HUES48 (cell line): ENCODE measurements around the gene UPK2.
"Not testable (repeated sequence)": the region's sequence is repeated elsewhere in the genome, so short reads cannot be mapped to it uniquely, and the experiment has no call there.

Experiments
- H3K27ac ChIP-seq: one replicate; pipeline ENCODE4 v1.7.0; 2013; ENCODE audit warnings: low read depth, low read length, inconsistent platforms
- H3K27me3 ChIP-seq: 2 replicates; pipeline ENCODE4 v1.6.1; 2013; ENCODE audit warnings: mild to moderate bottlenecking, low read length; ENCODE audit not compliant: control insufficient read depth, insufficient read depth
- H3K36me3 ChIP-seq: 2 replicates; pipeline ENCODE4 v1.6.1; 2013; ENCODE audit warnings: low read length; ENCODE audit not compliant: control insufficient read depth, insufficient read depth
- H3K4me1 ChIP-seq: 2 replicates; pipeline ENCODE4 v1.6.1; 2013; ENCODE audit warnings: mild to moderate bottlenecking, low read length; ENCODE audit not compliant: control insufficient read depth, insufficient read depth
- H3K4me3 ChIP-seq: 2 replicates; pipeline ENCODE4 v1.5.1; 2013; ENCODE audit warnings: mild to moderate bottlenecking, low read depth, low read length
- H3K9ac ChIP-seq: 2 replicates; pipeline ENCODE4 v1.6.1; 2013; ENCODE audit warnings: mild to moderate bottlenecking, low read depth, low read length, moderate library complexity
- H3K9me3 ChIP-seq: 2 replicates; pipeline ENCODE4 v1.6.1; 2013; ENCODE audit warnings: low read length; ENCODE audit not compliant: control insufficient read depth, insufficient read depth

UPK2 gene

GRCh38 chr11:118948000-118948399 is 8.1 kb upstream of the UPK2 start:
- Histone ChIP-seq H3K27ac (no peak overlapping the region), H3K27me3 (0 out of 2 replicates have a peak, but pooled peaks cover under 1% of the 10 kb centered on the region), H3K9me3 (no peaks in the 10 kb centered on the region), H3K4me3 (no peak overlapping the region), H3K4me1 (no peaks in the 10 kb centered on the region), H3K36me3 (no peaks in the 10 kb centered on the region), H3K9ac (no peak overlapping the region)

GRCh38 chr11:118953265-118953664 is 2.8 kb upstream of the UPK2 start:
- Histone ChIP-seq H3K9ac (no peak overlapping the region), H3K27ac (no peak overlapping the region), H3K27me3 (0 out of 2 replicates have a peak, but pooled peaks cover 4% of the 10 kb centered on the region), H3K36me3 (no peaks in the 10 kb centered on the region), H3K4me3 (no peak overlapping the region), H3K4me1 (no peaks in the 10 kb centered on the region), H3K9me3 (no peaks in the 10 kb centered on the region)

- not testable (repeated sequence) for H3K9ac ChIP-seq, H3K4me3 ChIP-seq, H3K9me3 ChIP-seq, H3K4me1 ChIP-seq, H3K36me3 ChIP-seq, H3K27me3 ChIP-seq, H3K27ac ChIP-seq
These were observed 2.1 kb upstream of the UPK2 start for GRCh38 chr11:118953976-118954375.

GRCh38 chr11:118956847-118957469 is 860 bp downstream of the UPK2 start:
- H3K4me3 ChIP-seq = no peak overlapping the region
- no peak overlapping the region for H3K27ac ChIP-seq
- H3K27me3 ChIP-seq = 0 out of 2 replicates have a peak, but pooled peaks cover 4% of the 10 kb centered on the region
- H3K36me3 ChIP-seq = no peaks in the 10 kb centered on the region
- no peaks in the 10 kb centered on the region for H3K9me3 ChIP-seq
- H3K9ac ChIP-seq = no peak overlapping the region
- H3K4me1 ChIP-seq = no peaks in the 10 kb centered on the region

GRCh38 chr11:118957549-118957948 is 1.5 kb downstream of the UPK2 start:
- Histone ChIP-seq H3K9ac (no peak overlapping the region), H3K4me1 (no peaks in the 10 kb centered on the region), H3K27ac (no peak overlapping the region), H3K36me3 (no peaks in the 10 kb centered on the region), H3K9me3 (no peaks in the 10 kb centered on the region), H3K4me3 (no peak overlapping the region), H3K27me3 (0 out of 2 replicates have a peak, but pooled peaks cover 4% of the 10 kb centered on the region)

GRCh38 chr11:118957968-118958367 is 1.9 kb downstream of the UPK2 start:
- no peaks in the 10 kb centered on the region for H3K9me3 ChIP-seq
- no peaks in the 10 kb centered on the region for H3K36me3 ChIP-seq
- no peak overlapping the region for H3K27ac ChIP-seq
- 0 out of 2 replicates have a peak, but pooled peaks cover 3% of the 10 kb centered on the region for H3K27me3 ChIP-seq
- no peak overlapping the region for H3K9ac ChIP-seq
- H3K4me3 ChIP-seq = no peak overlapping the region
- no peaks in the 10 kb centered on the region for H3K4me1 ChIP-seq

- no peak overlapping the region for H3K4me3 ChIP-seq
- H3K27ac ChIP-seq = no peak overlapping the region
- H3K9me3 ChIP-seq = no peaks in the 10 kb centered on the region
- no peaks in the 10 kb centered on the region for H3K27me3 ChIP-seq
- H3K4me1 ChIP-seq = no peaks in the 10 kb centered on the region
- no peak overlapping the region for H3K9ac ChIP-seq
- H3K36me3 ChIP-seq = no peaks in the 10 kb centered on the region
These were observed 2.5 kb downstream of the UPK2 start for GRCh38 chr11:118958577-118958976.

GRCh38 chr11:118961189-118961588 is 5.1 kb downstream of the UPK2 start:
- Histone ChIP-seq H3K36me3 (no peaks in the 10 kb centered on the region), H3K27me3 (no peaks in the 10 kb centered on the region), H3K4me3 (no peak overlapping the region), H3K9me3 (no peaks in the 10 kb centered on the region), H3K4me1 (no peaks in the 10 kb centered on the region), H3K9ac (no peak overlapping the region), H3K27ac (no peak overlapping the region)

GRCh38 chr11:118961591-118961990 is 5.5 kb downstream of the UPK2 start:
- Histone ChIP-seq H3K27ac (no peak overlapping the region), H3K4me3 (no peak overlapping the region), H3K9me3 (no peaks in the 10 kb centered on the region), H3K36me3 (no peaks in the 10 kb centered on the region), H3K9ac (no peak overlapping the region), H3K4me1 (no peaks in the 10 kb centered on the region), H3K27me3 (no peaks in the 10 kb centered on the region)

- H3K9ac ChIP-seq, H3K9me3 ChIP-seq, H3K4me3 ChIP-seq, H3K27ac ChIP-seq, H3K27me3 ChIP-seq, H3K36me3 ChIP-seq, H3K4me1 ChIP-seq: not testable (repeated sequence)
These were observed 13.4 kb downstream of the UPK2 start for GRCh38 chr11:118969508-118969907.

GRCh38 chr11:118971646-118972045 is 15.5 kb downstream of the UPK2 start, which contains the start of gene FOXR1:
Gene FOXR1 (plus strand): TSS chr11:118971761. CDS start chr11:118971932, 171 bp downstream.
- Histone ChIP-seq H3K27me3 (no peaks in the 10 kb centered on the region; the same call in 1 of the 2 replicates), H3K4me1 (no peaks in the 10 kb centered on the region), H3K9me3 (no peaks in the 10 kb centered on the region), H3K27ac (no peak within 1 kb of the TSS), H3K9ac (no peak within 1 kb of the TSS), H3K36me3 (no peaks in the 10 kb centered on the region), H3K4me3 (no peak within 1 kb of the TSS)
